Measurements from ENCODE around the gene MEX3D. TPM values are rescaled to one million over a fixed set of nuclear protein-coding genes. Genes with fewer than 3 reads are reported as not detected.
A peak's percentile ranks its signal among the peaks of the same experiment; 100 is the strongest.

The MEX3D gene
- total RNA-seq, 1 experiment from 2014 or later: 64.0 TPM

DNA sequence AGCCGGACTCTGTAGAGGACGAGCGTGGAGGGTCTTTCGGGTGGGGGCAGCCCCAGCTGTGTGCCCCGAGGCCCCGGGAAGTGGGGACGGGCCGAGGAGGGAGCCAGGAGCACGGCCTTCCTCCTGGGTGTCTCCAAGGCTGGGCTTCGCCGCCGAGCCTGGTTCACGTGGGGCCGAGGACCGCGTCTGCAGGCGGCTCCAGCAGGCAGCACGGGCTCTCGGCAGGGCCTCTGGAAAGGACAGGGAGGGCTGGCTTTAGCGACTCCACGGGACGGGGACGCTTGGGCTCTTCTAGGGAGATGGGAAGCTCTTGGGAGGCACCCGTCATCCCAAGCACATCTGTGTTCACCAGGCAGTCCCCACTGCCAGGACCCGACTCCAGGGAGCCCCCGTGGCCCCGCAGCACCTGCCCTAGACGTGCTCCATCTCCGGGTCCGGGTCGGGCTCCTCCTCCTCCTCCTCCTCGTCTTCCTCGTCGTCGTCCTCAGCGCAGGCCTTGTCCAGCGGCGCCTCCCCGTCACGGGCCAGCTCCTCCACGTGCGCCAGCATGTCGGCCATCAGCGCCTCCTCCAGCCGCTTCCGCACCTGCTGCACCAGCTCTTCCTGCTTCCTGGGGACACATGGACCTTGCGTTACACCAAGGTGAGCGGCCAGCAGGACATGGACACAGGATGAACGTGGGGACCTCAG lies 9.9 kb upstream of the MEX3D start:
- no peak for DNase-seq
- no peak overlapping the region for H3K4me2 ChIP-seq (ENCODE audit: low read length)
- intact Hi-C loops (cut with micrococcal nuclease): no loop called here
- H3K27ac ChIP-seq (ENCODE audit: low read length): no peak overlapping the region
- CTCF ChIA-PET: no interaction called here
- no peaks in the 10 kb centered on the region for H3K9me3 ChIP-seq (ENCODE audit: low read length)
- no peaks in the 10 kb centered on the region for H3K27me3 ChIP-seq (ENCODE audit: low read length)
- TF ChIP-seq EZH2 (IDR thresholded peaks at IDR 0.05; ENCODE audit: low read length, unreplicated experiment) (no peak), EZH2phosphoT487 (IDR thresholded peaks at IDR 0.05; ENCODE audit: borderline replicate concordance, low read length) (no peak)
- TF ChIP-seq, protein P1, sequence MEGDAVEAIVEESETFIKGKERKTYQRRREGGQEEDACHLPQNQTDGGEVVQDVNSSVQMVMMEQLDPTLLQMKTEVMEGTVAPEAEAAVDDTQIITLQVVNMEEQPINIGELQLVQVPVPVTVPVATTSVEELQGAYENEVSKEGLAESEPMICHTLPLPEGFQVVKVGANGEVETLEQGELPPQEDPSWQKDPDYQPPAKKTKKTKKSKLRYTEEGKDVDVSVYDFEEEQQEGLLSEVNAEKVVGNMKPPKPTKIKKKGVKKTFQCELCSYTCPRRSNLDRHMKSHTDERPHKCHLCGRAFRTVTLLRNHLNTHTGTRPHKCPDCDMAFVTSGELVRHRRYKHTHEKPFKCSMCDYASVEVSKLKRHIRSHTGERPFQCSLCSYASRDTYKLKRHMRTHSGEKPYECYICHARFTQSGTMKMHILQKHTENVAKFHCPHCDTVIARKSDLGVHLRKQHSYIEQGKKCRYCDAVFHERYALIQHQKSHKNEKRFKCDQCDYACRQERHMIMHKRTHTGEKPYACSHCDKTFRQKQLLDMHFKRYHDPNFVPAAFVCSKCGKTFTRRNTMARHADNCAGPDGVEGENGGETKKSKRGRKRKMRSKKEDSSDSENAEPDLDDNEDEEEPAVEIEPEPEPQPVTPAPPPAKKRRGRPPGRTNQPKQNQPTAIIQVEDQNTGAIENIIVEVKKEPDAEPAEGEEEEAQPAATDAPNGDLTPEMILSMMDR (conservative IDR thresholded peaks at IDR 0.05; ENCODE audit: low read depth, low read length): no peak
- H3K9me2 ChIP-seq (replicated peaks; ENCODE audit: low read length): no peaks in the 10 kb centered on the region
- ATAC-seq: no peak
- H3K4me3 ChIP-seq (ENCODE audit: low read length): no peak overlapping the region
- no peak overlapping the region for H3K9ac ChIP-seq (ENCODE audit: low read length)
- no peaks in the 10 kb centered on the region for H3F3A ChIP-seq (ENCODE audit: low read length, unreplicated experiment)
- no TSS peak for BruUV-seq (replicated peaks)
- H2AFZ ChIP-seq (ENCODE audit: low read length): no peak overlapping the region
- POLR2A ChIA-PET (ENCODE audit: unreplicated experiment): no interaction called here
- H3K36me3 ChIP-seq (ENCODE audit: low read depth, low read length): no peaks in the 10 kb centered on the region
- no peaks in the 10 kb centered on the region for H3K4me1 ChIP-seq (ENCODE audit: insufficient read depth, low read length)
- no peaks in the 10 kb centered on the region for H3K79me2 ChIP-seq (ENCODE audit: low read length)
- no peaks in the 10 kb centered on the region for H4K20me1 ChIP-seq (ENCODE audit: low read length)

GRCh38 chr19:1577090-1577928 lies 9.2 kb upstream of the MEX3D start:
- ATAC-seq (no peak), DNase-seq (no peak)
- Histone ChIP-seq H4K20me1 (ENCODE audit: low read length) (no peaks in the 10 kb centered on the region), H3K27me3 (ENCODE audit: low read length) (no peaks in the 10 kb centered on the region), H2AFZ (ENCODE audit: low read length) (no peak overlapping the region), H3K79me2 (ENCODE audit: low read length) (no peaks in the 10 kb centered on the region), H3K36me3 (ENCODE audit: low read depth, low read length) (no peaks in the 10 kb centered on the region), H3K4me3 (ENCODE audit: low read length) (no peak overlapping the region), H3K9me2 (replicated peaks; ENCODE audit: low read length) (no peaks in the 10 kb centered on the region), H3K4me1 (ENCODE audit: insufficient read depth, low read length) (no peaks in the 10 kb centered on the region), H3K27ac (ENCODE audit: low read length) (no peak overlapping the region), H3K4me2 (ENCODE audit: low read length) (no peak overlapping the region), H3K9me3 (ENCODE audit: low read length) (no peaks in the 10 kb centered on the region), H3K9ac (ENCODE audit: low read length) (no peak overlapping the region), H3F3A (ENCODE audit: low read length, unreplicated experiment) (no peaks in the 10 kb centered on the region)
- TSS peak; percentile 26 for BruUV-seq (replicated peaks)
- intact Hi-C loops (cut with micrococcal nuclease): no loop called here
- POLR2A ChIA-PET (ENCODE audit: unreplicated experiment): no interaction called here
- TF ChIP-seq EZH2phosphoT487 (IDR thresholded peaks at IDR 0.05; ENCODE audit: borderline replicate concordance, low read length): no peak
- TF ChIP-seq, protein P1 (conservative IDR thresholded peaks at IDR 0.05; ENCODE audit: low read depth, low read length): no peak
- TF ChIP-seq EZH2 (IDR thresholded peaks at IDR 0.05; ENCODE audit: low read length, unreplicated experiment): no peak
- CTCF ChIA-PET: no interaction called here

All from PC-3 (cell line).